Gastrocnemius medialis (tissue), 4 donors: Measurements from ENCODE around the gene PCED1B.

Experiments
- POLR2A ChIP-seq, 2 donors: fragments of 450-650 bp; IDR thresholded peaks; one replicate each; pipeline ENCODE4 v1.6.1; 2017; ENCODE audit warnings: antibody characterized with exemption in 2 of 2, mild to moderate bottlenecking in 2 of 2, moderate library complexity in 2 of 2
- TF ChIP-seq, protein P1 (sequence below), 5 experiments: fragments of 450-650 bp in 3 of 5; fragments of 200-600 bp in 2 of 5; sonication (generic) in 2 of 5; IDR thresholded peaks in 4 of 5; conservative IDR thresholded peaks in 1 of 5; 1 replicate in 4 of 5; 2 replicates in 1 of 5; pipeline ENCODE4 v1.5.1; 2016 to 2019; ENCODE audit warnings: antibody characterized with exemption in 5 of 5, mild to moderate bottlenecking in 3 of 5, moderate library complexity in 3 of 5

DNA sequence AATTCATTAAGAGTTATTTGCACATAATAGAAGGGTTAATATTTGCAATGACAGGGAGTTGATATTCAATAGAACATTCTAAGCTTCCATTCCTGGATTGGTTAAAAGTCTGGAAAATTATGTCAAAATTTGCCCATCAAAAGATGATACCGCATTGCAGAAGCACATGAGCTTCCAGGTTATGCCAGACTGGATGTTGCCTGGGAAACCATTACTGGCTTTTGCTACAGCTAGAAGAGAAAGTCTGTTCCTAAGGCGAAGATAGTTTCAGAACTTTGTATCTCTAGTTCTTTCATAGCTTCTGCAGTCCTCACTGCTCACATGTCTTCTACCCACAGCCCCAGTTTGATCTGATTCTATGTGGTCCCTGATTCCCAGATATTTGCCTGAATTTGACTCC lies 122.8 kb downstream of the PCED1B start:
- TF ChIP-seq, protein P1, sequence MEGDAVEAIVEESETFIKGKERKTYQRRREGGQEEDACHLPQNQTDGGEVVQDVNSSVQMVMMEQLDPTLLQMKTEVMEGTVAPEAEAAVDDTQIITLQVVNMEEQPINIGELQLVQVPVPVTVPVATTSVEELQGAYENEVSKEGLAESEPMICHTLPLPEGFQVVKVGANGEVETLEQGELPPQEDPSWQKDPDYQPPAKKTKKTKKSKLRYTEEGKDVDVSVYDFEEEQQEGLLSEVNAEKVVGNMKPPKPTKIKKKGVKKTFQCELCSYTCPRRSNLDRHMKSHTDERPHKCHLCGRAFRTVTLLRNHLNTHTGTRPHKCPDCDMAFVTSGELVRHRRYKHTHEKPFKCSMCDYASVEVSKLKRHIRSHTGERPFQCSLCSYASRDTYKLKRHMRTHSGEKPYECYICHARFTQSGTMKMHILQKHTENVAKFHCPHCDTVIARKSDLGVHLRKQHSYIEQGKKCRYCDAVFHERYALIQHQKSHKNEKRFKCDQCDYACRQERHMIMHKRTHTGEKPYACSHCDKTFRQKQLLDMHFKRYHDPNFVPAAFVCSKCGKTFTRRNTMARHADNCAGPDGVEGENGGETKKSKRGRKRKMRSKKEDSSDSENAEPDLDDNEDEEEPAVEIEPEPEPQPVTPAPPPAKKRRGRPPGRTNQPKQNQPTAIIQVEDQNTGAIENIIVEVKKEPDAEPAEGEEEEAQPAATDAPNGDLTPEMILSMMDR (IDR thresholded peaks at IDR 0.05 in 4 of 5, conservative IDR thresholded peaks at IDR 0.05 in 1 of 5) = no peak
- TF ChIP-seq POLR2A (IDR thresholded peaks at IDR 0.05) = no peak
